Neuron (in vitro differentiated cells): Measurements from ENCODE around the gene VWC2.

Experiments used
- H2AFZ ChIP-seq: one replicate; pipeline ENCODE4 v1.6.1; 2013; ENCODE audit warnings: low read depth, mild to moderate bottlenecking, inconsistent platforms, low read length, moderate library complexity
- H3K27me3 ChIP-seq: one replicate; pipeline ENCODE4 v1.6.1; 2013; ENCODE audit warnings: low read length; ENCODE audit not compliant: insufficient read depth
- H3K36me3 ChIP-seq: one replicate; pipeline ENCODE4 v1.6.1; 2013; ENCODE audit warnings: low read length; ENCODE audit not compliant: insufficient read depth
- H3K4me1 ChIP-seq: one replicate; pipeline ENCODE4 v1.6.1; 2013; ENCODE audit warnings: low read length; ENCODE audit not compliant: insufficient read depth
- H3K4me3 ChIP-seq: 2 replicates; pipeline ENCODE4 v1.5.1; 2013; ENCODE audit warnings: mild to moderate bottlenecking, low read length, moderate library complexity
- H3K9me3 ChIP-seq: one replicate; pipeline ENCODE4 v1.6.1; 2013; ENCODE audit warnings: low read length

The VWC2 gene

DNA sequence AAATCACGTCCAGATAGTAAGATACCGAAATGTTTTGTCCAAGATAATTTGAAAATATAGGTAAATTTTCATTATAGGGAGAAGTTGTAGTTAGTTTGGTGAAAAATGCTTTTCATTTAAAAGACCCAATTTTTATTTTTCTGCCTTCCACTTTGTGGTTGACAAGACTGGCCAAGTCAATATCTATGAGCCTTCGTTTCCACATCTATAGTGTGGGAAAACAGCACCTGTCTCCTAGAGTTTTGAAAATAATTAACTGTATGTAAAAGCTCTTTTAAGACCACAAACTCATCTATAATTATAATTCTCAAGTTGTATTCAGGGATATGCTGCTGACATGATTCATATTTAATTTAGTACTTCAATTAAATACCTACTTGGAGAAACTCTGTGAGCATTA, 102.8 kb downstream of the VWC2 start:
- no peak overlapping the region for H3K4me3 ChIP-seq
- no peaks in the 10 kb centered on the region for H3K9me3 ChIP-seq
- no peaks in the 10 kb centered on the region for H3K4me1 ChIP-seq
- no peak overlapping the region for H2AFZ ChIP-seq
- H3K27me3 ChIP-seq, result no peaks in the 10 kb centered on the region
- H3K36me3 ChIP-seq, result no peaks in the 10 kb centered on the region

DNA sequence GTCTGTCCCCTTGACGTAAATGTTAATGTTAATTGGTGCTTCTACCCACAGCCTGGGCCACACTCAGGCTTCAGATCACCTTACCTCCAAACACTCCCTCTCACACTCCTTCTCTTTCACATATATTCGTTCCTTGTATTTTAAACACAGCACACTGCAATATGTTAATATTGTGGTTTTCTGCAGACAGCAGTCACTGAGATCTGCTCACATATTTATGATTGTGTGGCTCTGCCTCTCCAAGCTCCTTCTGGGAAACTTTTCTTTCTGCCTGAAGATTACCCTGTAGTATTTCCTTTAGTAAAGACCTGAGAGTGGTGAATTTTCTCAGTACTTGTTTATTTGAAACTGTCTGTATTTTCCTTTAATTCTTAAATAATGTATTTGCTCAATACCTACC, 104.7 kb downstream of the VWC2 start:
- no peaks in the 10 kb centered on the region for H3K36me3 ChIP-seq
- H3K4me3 ChIP-seq, result no peak overlapping the region
- H3K27me3 ChIP-seq, result no peaks in the 10 kb centered on the region
- no peaks in the 10 kb centered on the region for H3K4me1 ChIP-seq
- H3K9me3 ChIP-seq, result no peaks in the 10 kb centered on the region
- H2AFZ ChIP-seq, result no peak overlapping the region

DNA sequence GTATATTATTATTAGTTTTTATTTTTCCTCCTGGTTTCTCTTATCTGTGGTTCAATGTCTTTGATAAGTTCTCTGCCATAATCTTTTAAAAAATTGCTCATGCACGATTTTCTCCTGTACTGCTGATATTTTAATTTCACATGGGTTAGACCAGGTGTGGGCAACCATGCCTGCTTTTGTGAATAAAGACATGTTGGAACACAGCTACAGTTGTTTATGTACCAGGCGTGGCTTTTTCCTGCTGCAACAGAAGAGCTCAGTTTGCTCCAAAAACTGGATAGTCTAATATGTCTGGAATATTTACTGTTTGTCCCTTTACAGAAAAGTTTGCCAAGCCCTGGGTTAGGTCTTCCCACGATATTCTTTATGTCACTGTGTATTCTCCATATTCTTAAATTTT, 105.2 kb downstream of the VWC2 start:
- Histone ChIP-seq H3K4me3 (no peak overlapping the region), H3K36me3 (no peaks in the 10 kb centered on the region)

DNA sequence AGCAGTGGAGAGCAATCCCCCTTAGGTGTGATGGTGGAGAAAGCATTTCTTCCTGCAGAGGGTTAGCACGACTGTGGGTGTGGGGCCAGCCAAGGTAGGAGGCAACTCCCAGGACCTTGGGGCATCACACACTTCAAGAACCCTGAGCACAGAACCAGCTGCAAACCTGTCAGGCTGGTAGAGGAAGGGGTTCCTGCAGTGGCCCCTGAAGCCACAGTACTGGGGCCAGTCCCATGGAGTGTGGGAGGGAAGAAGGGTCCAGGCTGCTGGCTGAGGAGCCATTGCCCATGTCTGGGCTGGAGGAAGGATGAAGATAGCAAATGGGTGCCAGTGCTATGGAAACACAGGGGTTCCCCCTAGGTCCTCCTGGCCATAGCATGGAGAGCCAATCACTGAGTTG, 110.5 kb downstream of the VWC2 start:
- Histone ChIP-seq H3K4me1 (no peaks in the 10 kb centered on the region), H3K27me3 (no peaks in the 10 kb centered on the region), H3K9me3 (no peaks in the 10 kb centered on the region), H3K36me3 (no peaks in the 10 kb centered on the region), H2AFZ (no peak overlapping the region), H3K4me3 (no peak overlapping the region)

More for the DNA sequence above, 105.2 kb downstream of the VWC2 start:
- H3K9me3 ChIP-seq, result no peaks in the 10 kb centered on the region
- no peak overlapping the region for H2AFZ ChIP-seq
- H3K27me3 ChIP-seq, result no peaks in the 10 kb centered on the region
- no peaks in the 10 kb centered on the region for H3K4me1 ChIP-seq

DNA sequence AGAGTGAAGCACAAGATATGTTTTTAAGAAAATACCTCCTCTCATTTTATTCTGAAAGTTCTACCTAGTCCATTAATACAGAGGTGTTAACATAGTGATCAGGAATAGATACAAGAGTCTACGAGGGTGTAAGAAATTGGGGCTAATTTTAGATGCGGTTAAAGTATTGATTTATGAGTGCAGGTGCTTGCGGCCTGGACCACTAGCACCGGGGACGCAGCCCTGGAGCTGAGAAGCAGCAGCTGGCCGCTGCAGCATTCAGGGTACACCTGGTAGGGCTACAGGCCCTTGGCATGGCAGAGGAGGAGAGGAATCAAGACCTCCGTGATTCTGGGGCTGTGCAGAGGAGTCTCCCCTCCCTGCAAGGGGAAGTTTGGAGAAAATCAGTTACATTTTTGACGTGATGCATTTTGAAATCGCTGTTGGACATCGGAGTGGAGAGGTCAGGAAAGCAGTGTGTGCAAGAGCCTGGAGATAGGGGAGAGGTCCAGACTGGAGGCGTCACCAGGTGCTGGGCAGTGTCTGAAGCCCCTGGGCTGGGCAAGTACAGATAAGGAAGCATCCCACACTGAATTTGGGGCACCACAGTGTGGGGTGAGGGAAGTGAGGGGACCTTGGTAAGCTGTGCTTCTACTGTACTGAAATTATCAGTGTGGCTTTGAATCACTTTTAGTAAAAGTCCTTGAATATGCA, 112.3 kb downstream of the VWC2 start:
- no peak overlapping the region for H2AFZ ChIP-seq
- no peaks in the 10 kb centered on the region for H3K4me1 ChIP-seq
- no peaks in the 10 kb centered on the region for H3K27me3 ChIP-seq
- no peaks in the 10 kb centered on the region for H3K9me3 ChIP-seq
- no peaks in the 10 kb centered on the region for H3K36me3 ChIP-seq
- H3K4me3 ChIP-seq, result no peak overlapping the region

DNA sequence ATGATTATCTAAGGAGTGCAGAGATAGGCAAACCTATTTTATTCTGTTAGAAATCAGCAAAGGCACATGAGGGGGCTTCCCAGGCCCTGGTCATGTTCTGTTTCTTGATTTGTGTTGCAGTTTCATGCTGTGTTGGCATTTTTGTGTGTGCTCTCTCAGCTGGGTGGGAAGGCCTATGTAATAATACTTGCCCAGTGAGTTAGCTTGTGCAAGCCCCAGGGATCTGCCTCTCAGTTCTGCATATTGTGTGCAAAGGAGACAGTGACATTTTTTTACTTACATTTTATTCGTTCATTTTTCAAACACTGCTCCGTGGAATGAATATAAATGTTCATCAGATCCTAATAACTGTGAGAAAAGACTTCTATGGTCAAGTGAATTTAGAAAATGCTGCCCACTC, 119.0 kb downstream of the VWC2 start:
- no peak overlapping the region for H2AFZ ChIP-seq
- no peaks in the 10 kb centered on the region for H3K36me3 ChIP-seq
- no peak overlapping the region for H3K4me3 ChIP-seq
- H3K4me1 ChIP-seq, result no peaks in the 10 kb centered on the region
- H3K27me3 ChIP-seq, result no peaks in the 10 kb centered on the region
- H3K9me3 ChIP-seq, result no peaks in the 10 kb centered on the region

DNA sequence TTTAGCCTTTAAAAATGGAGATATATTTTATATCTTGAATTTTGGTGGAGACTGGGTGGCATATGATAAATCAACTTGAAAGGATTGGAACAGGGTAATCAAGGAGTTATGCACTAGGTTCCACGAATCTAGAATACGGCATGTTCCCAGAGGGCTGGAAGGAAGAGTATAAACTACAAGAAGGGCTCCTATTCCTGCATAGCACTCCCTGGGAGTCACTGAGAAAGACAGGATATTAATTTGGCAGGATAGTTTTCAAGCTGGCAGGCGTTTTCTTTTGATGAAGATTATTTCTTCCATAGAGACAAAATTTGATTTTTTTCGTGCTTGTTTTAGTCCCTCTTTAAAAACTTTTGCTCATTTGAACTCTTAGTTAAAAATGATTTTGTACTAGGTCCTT, 119.7 kb downstream of the VWC2 start:
- H2AFZ ChIP-seq, result no peak overlapping the region
- H3K36me3 ChIP-seq, result no peaks in the 10 kb centered on the region
- H3K4me3 ChIP-seq, result no peak overlapping the region
- no peaks in the 10 kb centered on the region for H3K9me3 ChIP-seq
- H3K27me3 ChIP-seq, result no peaks in the 10 kb centered on the region
- no peaks in the 10 kb centered on the region for H3K4me1 ChIP-seq

DNA sequence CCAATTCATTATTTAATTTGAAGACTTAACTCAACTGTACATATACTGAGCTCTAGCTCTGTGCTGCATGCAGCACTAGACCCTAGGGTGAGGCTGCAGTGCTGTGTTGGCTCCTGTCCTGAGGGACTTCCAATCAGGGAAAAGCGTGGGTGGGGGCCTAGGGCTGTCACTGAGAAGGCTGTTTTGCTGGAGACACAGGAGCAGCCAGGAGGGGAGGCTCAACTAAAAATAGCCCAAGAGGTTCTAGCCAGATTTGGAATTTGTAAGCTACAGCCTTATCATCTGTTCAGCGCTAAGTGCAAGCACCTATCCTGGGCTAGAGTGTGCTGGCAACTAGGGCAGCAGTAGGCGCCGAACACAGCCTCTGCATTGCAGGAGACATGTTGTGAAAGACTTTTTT, 121.1 kb downstream of the VWC2 start:
- Histone ChIP-seq H2AFZ (no peak overlapping the region), H3K36me3 (no peaks in the 10 kb centered on the region), H3K27me3 (no peaks in the 10 kb centered on the region), H3K4me1 (no peaks in the 10 kb centered on the region), H3K9me3 (no peaks in the 10 kb centered on the region), H3K4me3 (no peak overlapping the region)

DNA sequence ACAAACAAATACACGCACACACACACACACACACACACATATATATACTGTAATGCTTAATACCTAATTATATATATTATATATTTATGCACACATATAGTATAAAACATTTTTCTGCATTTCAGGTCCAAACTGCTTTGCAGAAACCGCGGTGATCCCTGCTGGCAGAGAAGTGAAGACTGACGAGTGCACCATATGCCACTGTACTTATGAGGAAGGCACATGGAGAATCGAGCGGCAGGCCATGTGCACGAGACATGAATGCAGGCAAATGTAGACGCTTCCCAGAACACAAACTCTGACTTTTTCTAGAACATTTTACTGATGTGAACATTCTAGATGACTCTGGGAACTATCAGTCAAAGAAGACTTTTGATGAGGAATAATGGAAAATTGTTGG, 138.5 kb downstream of the VWC2 start:
- H3K36me3 ChIP-seq, result no peaks in the 10 kb centered on the region
- no peaks in the 10 kb centered on the region for H3K27me3 ChIP-seq
- H3K4me3 ChIP-seq, result no peak overlapping the region
- H3K9me3 ChIP-seq, result no peaks in the 10 kb centered on the region
- H3K4me1 ChIP-seq, result no peaks in the 10 kb centered on the region
- H2AFZ ChIP-seq, result no peak overlapping the region

DNA sequence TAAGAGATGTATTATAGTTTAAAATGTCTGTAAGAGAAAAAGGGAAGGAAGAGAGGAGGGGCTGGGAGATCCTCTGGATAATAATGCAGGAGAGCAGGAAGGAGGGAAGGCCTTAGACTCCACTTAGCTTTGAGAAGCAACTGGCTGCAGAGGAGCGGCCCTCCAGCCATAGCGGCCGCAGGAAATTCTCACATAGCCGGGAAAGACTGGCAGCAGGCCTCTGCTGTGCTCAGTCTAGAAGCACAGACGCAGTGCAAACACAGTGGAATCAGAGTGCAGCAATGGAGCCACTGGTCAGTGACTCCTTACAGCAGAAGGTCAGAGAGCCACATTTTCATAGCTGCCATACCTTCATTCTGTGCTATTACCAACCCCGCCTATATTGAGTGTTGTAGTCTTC, 153.3 kb downstream of the VWC2 start:
- Histone ChIP-seq H3K27me3 (no peaks in the 10 kb centered on the region), H3K4me1 (no peaks in the 10 kb centered on the region), H3K36me3 (no peaks in the 10 kb centered on the region), H2AFZ (no peak overlapping the region), H3K4me3 (no peak overlapping the region), H3K9me3 (no peaks in the 10 kb centered on the region)

DNA sequence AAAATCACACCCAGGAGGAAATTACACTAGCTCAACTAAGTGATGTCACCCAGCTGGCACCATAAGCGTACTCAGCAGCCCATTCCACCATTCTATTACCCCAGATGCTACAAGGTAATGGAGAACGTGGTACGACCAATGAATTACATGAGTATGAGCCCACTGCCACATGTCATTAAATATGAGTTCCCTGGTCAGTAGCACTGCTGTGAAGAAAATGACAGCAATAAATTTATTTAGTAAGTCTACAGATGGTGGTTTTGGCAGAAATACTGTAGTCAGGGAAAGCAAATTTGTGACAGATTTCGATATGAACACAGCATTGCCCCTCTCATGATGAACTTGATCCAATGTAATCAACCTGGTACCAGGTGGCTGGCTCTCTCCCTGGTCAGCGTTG, 154.2 kb downstream of the VWC2 start:
- H3K36me3 ChIP-seq, result no peaks in the 10 kb centered on the region
- no peaks in the 10 kb centered on the region for H3K27me3 ChIP-seq
- no peaks in the 10 kb centered on the region for H3K9me3 ChIP-seq
- H3K4me3 ChIP-seq, result no peak overlapping the region
- H2AFZ ChIP-seq, result no peak overlapping the region
- no peaks in the 10 kb centered on the region for H3K4me1 ChIP-seq

DNA sequence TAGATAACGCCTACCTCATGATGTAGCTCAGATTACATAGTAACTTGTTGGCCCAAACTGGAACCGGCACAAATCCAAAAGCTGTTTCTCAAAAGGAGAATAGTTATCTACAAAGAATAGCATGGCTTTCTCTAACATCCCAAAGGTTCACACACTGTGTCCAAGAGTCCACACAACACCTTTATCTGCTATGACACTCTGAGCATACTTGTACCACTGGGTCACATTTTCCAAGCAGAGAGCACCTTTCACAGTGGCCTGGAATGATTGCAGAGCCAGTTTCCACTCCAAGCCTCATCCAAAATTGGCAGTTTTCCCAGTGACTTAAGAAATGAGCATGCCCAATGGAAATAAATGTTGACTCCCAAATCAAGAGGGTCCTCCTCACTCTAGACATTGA, 155.3 kb downstream of the VWC2 start:
- no peaks in the 10 kb centered on the region for H3K9me3 ChIP-seq
- H3K36me3 ChIP-seq, result no peaks in the 10 kb centered on the region
- no peak overlapping the region for H2AFZ ChIP-seq
- H3K4me1 ChIP-seq, result no peaks in the 10 kb centered on the region
- H3K27me3 ChIP-seq, result no peaks in the 10 kb centered on the region
- H3K4me3 ChIP-seq, result no peak overlapping the region

DNA sequence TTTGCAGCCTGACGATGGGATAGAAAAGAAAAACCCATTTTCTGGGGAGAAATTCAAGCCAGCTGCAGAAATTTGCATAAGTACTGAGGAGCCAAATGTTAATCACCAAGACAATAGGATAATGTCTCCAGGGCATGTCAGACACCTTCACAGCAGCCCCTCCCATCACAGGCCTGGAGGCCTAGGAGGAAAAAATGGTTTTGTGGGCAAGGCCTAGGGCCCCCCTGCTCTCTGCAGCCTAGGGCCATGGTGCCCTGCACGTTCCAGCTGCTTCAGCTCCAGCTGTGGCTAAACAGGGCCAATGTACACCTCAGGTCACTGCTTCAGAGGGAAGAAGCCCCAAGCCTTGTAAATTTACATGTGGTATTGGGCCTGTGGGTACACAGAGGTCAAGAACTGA, 158.2 kb downstream of the VWC2 start:
- H3K9me3 ChIP-seq, result no peaks in the 10 kb centered on the region

DNA sequence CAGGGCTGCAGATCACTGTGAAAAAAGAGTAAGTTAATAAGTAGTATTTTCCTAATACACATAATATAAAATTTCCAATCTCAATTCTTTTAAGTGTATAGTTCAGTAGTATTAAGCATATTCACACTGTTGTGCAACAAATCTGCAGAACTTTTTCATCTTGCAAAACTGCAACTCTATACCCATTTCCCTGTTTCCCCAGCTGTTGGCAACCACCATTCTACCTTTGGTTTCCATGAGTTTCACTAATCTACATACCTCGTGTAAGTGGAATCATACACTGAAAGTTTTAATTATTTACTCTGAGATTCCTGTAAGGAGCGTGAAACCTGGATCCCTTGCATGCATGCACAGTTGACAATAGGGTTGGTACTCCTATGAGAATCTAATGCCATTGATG, 164.2 kb downstream of the VWC2 start:
- no peaks in the 10 kb centered on the region for H3K36me3 ChIP-seq
- H3K4me1 ChIP-seq, result no peaks in the 10 kb centered on the region
- H2AFZ ChIP-seq, result no peak overlapping the region
- no peaks in the 10 kb centered on the region for H3K9me3 ChIP-seq
- H3K4me3 ChIP-seq, result no peak overlapping the region
- H3K27me3 ChIP-seq, result no peaks in the 10 kb centered on the region

More for the DNA sequence above, 158.2 kb downstream of the VWC2 start:
- Histone ChIP-seq H3K36me3 (no peaks in the 10 kb centered on the region), H3K4me3 (no peak overlapping the region), H3K4me1 (no peaks in the 10 kb centered on the region), H3K27me3 (no peaks in the 10 kb centered on the region), H2AFZ (no peak overlapping the region)
